CD4-positive, alpha-beta T cell treated with Interleukin-2 at 100 ng/mL for 4 hours (primary cell): ENCODE measurements around the gene SERP2.

ENCODE experiments used
- DNase-seq: peaks from one replicate; pipeline ENCODE4 v3.0.0-alpha.2; 2020; ENCODE audit warnings: low spot score

Gene SERP2

DNA sequence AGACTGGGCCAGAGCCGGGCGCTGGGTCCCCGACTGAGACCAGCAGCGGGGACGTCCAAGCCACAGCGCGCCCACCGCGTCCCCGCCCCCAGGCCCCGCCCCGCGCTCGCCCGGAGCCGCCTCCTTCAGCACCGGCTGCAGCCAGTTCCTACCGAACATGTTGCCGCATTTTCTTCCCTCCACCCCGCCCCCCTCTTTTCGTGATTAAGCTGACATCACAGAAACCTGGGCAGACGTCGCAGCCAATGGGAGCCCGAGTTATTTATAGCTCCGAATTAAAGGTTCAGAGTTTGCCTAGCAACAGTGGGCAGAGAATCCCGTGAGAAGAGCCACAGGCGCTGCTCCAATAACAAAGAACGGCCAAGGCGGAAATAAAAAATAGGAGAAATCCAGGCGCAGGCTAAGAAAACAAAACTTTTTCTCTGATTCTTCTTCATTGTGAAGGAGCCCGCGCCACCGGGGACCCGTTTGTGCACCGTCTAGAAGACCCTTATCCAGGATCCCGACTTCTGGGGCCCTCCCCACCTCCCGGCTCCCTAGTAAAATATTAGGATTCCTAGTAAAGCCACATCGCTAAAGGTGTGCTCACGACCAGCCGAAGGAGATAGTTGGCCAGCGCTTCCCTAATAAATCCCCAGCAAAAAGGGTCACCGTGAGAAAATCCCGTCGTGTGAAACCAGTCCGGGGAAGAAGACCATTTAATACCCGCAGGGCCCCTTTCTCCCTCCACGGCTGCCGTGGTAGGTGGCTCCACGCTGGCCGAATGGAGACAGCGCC is 61.7 kb downstream of the SERP2 start:
- peak; percentile 92 for DNase-seq

DNA sequence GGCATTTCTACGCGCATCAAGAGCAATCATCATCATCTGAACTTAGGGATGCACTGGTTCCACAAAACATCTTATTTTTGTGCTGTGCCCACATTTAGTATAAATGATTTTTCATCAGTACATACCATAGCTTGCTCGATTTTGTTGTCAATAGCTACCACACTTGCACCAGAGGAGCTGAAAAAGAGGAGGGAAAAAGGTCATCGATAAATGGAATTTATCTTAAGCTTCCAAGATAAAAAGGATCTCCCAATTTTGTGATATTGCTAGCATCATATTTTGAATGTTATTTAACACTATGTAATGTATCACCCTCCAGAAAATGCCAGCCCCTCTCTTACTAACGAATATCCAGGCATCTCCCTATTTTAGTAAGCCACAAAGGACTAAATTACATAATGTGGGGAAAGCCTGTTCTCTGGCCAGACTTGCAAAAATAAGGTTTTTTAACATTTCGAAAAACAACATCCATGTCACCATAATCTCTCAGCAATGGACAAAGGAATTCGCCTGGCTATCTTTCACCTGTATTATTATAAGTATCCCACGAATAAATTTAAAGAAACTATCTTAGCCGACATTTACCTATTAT is 62.4 kb downstream of the SERP2 start:
- no peak for DNase-seq

GRCh38 chr13:44436589-44437337 is 63.1 kb downstream of the SERP2 start:
- DNase-seq: peak; percentile 33

- DNase-seq: peak; percentile 69
These were observed 64.0 kb downstream of the SERP2 start for GRCh38 chr13:44437356-44438233.

- no peak for DNase-seq
These were observed 64.6 kb downstream of the SERP2 start for GRCh38 chr13:44438234-44438579.

DNA sequence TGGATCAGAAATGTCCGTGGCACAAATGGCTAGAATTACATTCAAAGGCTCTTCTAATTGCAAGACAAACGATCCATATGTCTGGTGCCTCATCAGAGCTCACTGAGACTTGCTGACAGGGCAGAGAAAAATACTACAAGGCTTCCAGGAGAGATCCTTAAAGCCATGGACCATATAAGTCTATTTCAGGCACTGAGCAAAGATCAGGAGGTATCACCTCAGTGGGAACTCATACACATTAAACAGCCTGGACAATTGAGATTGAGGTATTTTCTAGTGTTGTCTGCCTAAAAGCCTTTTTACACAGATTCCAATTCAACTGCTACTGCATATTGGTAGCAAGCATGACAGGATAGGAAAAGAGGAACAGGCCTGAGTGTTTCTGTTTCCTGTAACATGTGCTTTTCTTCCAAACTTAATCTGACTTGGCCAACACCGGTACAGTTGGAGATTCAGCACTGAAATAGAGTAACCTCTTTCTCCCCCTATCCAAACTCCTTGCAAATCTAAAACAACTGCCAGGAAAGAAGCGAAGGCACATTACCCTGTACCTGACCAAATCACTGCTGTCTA is 65.9 kb downstream of the SERP2 start:
- DNase-seq: no peak

DNA sequence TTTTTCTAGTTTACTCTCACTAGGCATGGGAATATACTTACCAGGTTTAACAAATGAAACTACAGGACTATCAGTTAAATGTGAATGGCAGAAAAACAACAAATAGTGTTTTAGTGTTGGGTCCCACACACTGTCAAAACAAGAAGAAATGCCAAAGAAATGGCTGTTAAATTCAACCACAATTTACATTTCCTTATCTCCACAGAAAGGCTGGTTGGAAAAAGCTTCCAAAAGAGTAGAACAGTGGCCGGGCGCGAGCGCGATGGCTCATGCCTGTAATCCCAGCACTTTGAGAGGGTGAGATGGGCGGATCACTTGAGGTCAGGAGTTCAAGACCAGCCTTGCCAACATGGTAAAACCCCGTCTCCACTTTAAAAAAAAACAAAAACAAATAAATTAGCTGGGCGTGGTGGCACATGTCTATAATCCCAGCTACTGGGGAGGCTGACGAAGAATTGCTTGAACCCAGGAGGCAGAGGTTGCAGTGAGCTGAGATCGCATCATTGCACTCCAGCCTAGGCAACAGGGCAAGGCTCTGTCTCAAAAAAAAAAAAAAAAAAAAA is 66.5 kb downstream of the SERP2 start:
- DNase-seq: no peak
